NCI-H748 treated with DMSO at 0.1 percent for 48 hours (cell line): ENCODE data around the gene CHAT.
A peak's percentile ranks its signal among the peaks of the same experiment; 100 is the strongest.

Experiments
- DNase-seq: peaks from one replicate; lab custom pipeline; 2025; lab: John Stamatoyannopoulos, UW

Gene CHAT

GRCh38 chr10:49613882-49614241, at the start of gene CHAT:
Gene CHAT (plus strand): TSS chr10:49614037. CDS start chr10:49614190, 153 bp downstream.
- no peak for DNase-seq

- DNase-seq, result no peak
These were observed 49.3 kb upstream of the CHAT start for GRCh38 chr10:49564461-49565009.

- DNase-seq, result no peak
These were observed 46.0 kb upstream of the CHAT start for GRCh38 chr10:49567810-49568209.

- DNase-seq, result no peak
These were observed 45.6 kb upstream of the CHAT start for GRCh38 chr10:49568235-49568634.

- DNase-seq, result no peak
These were observed 44.7 kb upstream of the CHAT start for GRCh38 chr10:49569031-49569631.

GRCh38 chr10:49571388-49571787, 42.4 kb upstream of the CHAT start:
- DNase-seq, result no peak

- DNase-seq, result no peak
These were observed 41.2 kb upstream of the CHAT start for GRCh38 chr10:49572594-49573114.

GRCh38 chr10:49575489-49576072, 38.3 kb upstream of the CHAT start:
- DNase-seq, result no peak

GRCh38 chr10:49577182-49577925, 36.5 kb upstream of the CHAT start:
- no peak for DNase-seq

- no peak for DNase-seq
These were observed 35.4 kb upstream of the CHAT start for GRCh38 chr10:49578392-49578791.

GRCh38 chr10:49579621-49580020, 34.2 kb upstream of the CHAT start:
- DNase-seq, result no peak

GRCh38 chr10:49585387-49585786, 28.4 kb upstream of the CHAT start:
- no peak for DNase-seq

GRCh38 chr10:49587981-49588380, 25.9 kb upstream of the CHAT start:
- no peak for DNase-seq

- DNase-seq, result no peak
These were observed 20.9 kb upstream of the CHAT start for GRCh38 chr10:49592726-49593563.

- DNase-seq, result no peak
These were observed 20.3 kb upstream of the CHAT start for GRCh38 chr10:49593564-49593875.

GRCh38 chr10:49593998-49594397, 19.8 kb upstream of the CHAT start:
- no peak for DNase-seq

GRCh38 chr10:49594594-49594993, 19.2 kb upstream of the CHAT start:
- peak; percentile 27 for DNase-seq

- DNase-seq, result no peak
These were observed 18.7 kb upstream of the CHAT start for GRCh38 chr10:49595003-49595712.

- DNase-seq, result no peak
These were observed 17.9 kb upstream of the CHAT start for GRCh38 chr10:49595713-49596492.

GRCh38 chr10:49596493-49596809, 17.4 kb upstream of the CHAT start:
- no peak for DNase-seq

GRCh38 chr10:49596836-49597235, 17.0 kb upstream of the CHAT start:
- DNase-seq, result no peak
